Measurements from ENCODE around the gene GIGYF2.

The GIGYF2 gene

GRCh38 chr2:232674491-232674890 lies 22.6 kb upstream of the GIGYF2 start:
- no peak for TF ChIP-seq ZC3H10 (CRISPR knock-in tag; IDR thresholded peaks at IDR 0.05)
- TF ChIP-seq POU6F1 (CRISPR knock-in tag; IDR thresholded peaks at IDR 0.05; ENCODE audit: borderline replicate concordance, low read depth) = no peak
- no peak for TF ChIP-seq ZNF70 (CRISPR knock-in tag; IDR thresholded peaks at IDR 0.05)
- TF ChIP-seq PATZ1 (CRISPR knock-in tag; IDR thresholded peaks at IDR 0.05; ENCODE audit: borderline replicate concordance) = no peak
- no peak for TF ChIP-seq PPARA (CRISPR knock-in tag; IDR thresholded peaks at IDR 0.05; ENCODE audit: borderline replicate concordance)
- no peak for TF ChIP-seq CREB5 (CRISPR knock-in tag; IDR thresholded peaks at IDR 0.05; ENCODE audit: low read depth)
- no peak for TF ChIP-seq OSR1 (CRISPR knock-in tag; IDR thresholded peaks at IDR 0.05)
- TF ChIP-seq ZFP3 (CRISPR knock-in tag; IDR thresholded peaks at IDR 0.05) = no peak
- TF ChIP-seq ESRRG (CRISPR knock-in tag; IDR thresholded peaks at IDR 0.05) = no peak
- no peak for TF ChIP-seq TSHZ2 (CRISPR knock-in tag; IDR thresholded peaks at IDR 0.05)
- no peak for TF ChIP-seq TCF4 (CRISPR knock-in tag; IDR thresholded peaks at IDR 0.05; ENCODE audit: borderline replicate concordance)
- TF ChIP-seq CSDC2 (CRISPR knock-in tag; IDR thresholded peaks at IDR 0.05) = no peak
- TF ChIP-seq ZNF8 (CRISPR knock-in tag; IDR thresholded peaks at IDR 0.05) = no peak
- no peak for TF ChIP-seq CSRNP3 (CRISPR knock-in tag; IDR thresholded peaks at IDR 0.05)
- TF ChIP-seq ZNF565 (CRISPR knock-in tag; conservative IDR thresholded peaks at IDR 0.05; ENCODE audit: low read depth) = no peak
- no peak for TF ChIP-seq ARNTL (CRISPR knock-in tag; IDR thresholded peaks at IDR 0.05; ENCODE audit: borderline replicate concordance, low read depth)
- ATAC-seq = no peak

GRCh38 chr2:232675381-232675780 lies 21.8 kb upstream of the GIGYF2 start:
- ATAC-seq = no peak
- TF ChIP-seq TSHZ2 (CRISPR knock-in tag; IDR thresholded peaks at IDR 0.05) (no peak), TOX (CRISPR knock-in tag; IDR thresholded peaks at IDR 0.05; ENCODE audit: borderline replicate concordance) (no peak), ZNF565 (CRISPR knock-in tag; conservative IDR thresholded peaks at IDR 0.05; ENCODE audit: low read depth) (no peak), ZC3H10 (CRISPR knock-in tag; IDR thresholded peaks at IDR 0.05) (no peak), POU6F1 (CRISPR knock-in tag; IDR thresholded peaks at IDR 0.05; ENCODE audit: borderline replicate concordance, low read depth) (no peak), CSDC2 (CRISPR knock-in tag; IDR thresholded peaks at IDR 0.05) (no peak), RARB (CRISPR knock-in tag; IDR thresholded peaks at IDR 0.05) (no peak), ZNF70 (CRISPR knock-in tag; IDR thresholded peaks at IDR 0.05) (no peak), PPARA (CRISPR knock-in tag; IDR thresholded peaks at IDR 0.05; ENCODE audit: borderline replicate concordance) (no peak), GLIS3 (CRISPR knock-in tag; IDR thresholded peaks at IDR 0.05) (no peak), CREB5 (CRISPR knock-in tag; IDR thresholded peaks at IDR 0.05; ENCODE audit: low read depth) (no peak), OSR1 (CRISPR knock-in tag; IDR thresholded peaks at IDR 0.05) (no peak), CSRNP3 (CRISPR knock-in tag; IDR thresholded peaks at IDR 0.05) (no peak)

Data from SK-N-SH treated with all-trans-retinoic acid at 6 μM for 48 hours (cell line).